ENCODE results near the gene BCKDHA.

DNA sequence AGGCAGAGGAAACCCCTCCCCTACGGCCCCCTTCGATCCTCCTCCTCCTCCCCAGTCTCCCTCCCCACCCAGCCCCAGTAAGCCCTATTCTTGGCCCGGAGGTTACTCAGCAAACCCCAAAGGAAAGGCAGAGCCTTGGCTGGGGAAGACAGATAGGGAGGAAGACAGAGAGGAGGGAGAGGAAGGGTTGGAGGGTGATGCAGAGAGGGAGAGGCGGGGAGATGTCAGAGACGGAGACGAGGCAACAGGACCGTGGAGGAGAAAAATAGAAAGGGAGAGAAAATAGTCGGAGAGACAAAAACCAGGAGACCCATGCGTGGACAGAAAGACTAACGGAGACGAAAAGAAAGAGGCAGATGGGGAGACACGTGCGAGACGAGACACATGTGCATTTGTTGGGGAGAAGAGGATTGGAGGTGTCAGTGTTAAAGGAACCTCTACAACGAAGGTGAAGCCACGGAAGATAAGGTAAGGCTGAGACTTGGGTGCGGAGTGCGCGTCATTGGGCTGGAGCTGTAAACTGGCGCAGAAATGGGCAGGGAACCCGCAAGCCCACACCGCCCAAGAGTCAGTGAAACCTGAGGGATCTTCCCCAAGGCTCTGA is 46.8 kb upstream of the BCKDHA start:
- TF ChIP-seq, protein P1, sequence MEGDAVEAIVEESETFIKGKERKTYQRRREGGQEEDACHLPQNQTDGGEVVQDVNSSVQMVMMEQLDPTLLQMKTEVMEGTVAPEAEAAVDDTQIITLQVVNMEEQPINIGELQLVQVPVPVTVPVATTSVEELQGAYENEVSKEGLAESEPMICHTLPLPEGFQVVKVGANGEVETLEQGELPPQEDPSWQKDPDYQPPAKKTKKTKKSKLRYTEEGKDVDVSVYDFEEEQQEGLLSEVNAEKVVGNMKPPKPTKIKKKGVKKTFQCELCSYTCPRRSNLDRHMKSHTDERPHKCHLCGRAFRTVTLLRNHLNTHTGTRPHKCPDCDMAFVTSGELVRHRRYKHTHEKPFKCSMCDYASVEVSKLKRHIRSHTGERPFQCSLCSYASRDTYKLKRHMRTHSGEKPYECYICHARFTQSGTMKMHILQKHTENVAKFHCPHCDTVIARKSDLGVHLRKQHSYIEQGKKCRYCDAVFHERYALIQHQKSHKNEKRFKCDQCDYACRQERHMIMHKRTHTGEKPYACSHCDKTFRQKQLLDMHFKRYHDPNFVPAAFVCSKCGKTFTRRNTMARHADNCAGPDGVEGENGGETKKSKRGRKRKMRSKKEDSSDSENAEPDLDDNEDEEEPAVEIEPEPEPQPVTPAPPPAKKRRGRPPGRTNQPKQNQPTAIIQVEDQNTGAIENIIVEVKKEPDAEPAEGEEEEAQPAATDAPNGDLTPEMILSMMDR (IDR thresholded peaks at IDR 0.05; ENCODE audit: insufficient read depth, low read length, poor library complexity, severe bottlenecking): no peak
- TF ChIP-seq EZH2phosphoT487 (conservative IDR thresholded peaks at IDR 0.05; ENCODE audit: low read length): no peak
